ENCODE results near the gene NOL3. TPM values are rescaled to one million over a fixed set of nuclear protein-coding genes. Genes with fewer than 3 reads are reported as not detected.
A peak's percentile ranks its signal among the peaks of the same experiment; 100 is the strongest.

Gene NOL3
- total and polyA plus RNA-seq, 8 donors = 11.4 to 492 (median 35.3) TPM

DNA sequence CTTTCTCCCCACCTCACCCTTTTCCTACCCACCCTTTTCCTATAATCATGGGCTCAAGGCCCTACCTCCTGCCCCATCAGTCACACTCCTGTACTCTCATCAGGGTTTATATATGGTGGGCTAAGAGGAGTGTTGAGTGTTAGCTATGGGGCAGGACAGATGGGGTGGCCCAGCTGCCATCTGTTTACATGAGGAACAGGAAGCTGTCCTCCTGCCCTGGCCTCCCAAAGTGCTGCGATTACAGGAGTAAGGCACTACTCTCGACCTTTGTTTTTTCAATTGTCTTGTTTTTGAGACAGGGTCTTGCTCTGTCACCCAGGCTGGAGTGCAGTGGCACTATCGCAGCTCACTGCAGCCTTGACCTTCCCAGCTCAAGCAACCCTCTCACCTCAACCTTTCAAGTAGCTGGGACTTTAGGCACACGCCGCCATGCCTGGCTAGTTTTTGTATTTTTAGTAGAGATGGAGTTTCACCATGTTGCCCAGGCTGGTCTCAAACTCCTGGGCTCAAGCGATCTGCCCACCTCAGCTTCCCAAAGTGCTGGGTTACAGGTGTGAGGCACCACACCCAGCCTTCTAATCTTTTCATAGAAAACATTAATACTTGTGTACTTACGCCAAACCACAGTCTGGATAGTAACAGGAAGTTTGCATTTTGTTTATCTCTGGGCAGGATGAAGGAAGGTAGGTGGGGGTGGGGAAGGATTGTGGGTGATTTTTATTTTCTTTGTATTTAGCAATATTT, 12.3 kb upstream of the NOL3 start:
- Histone ChIP-seq H3K27ac (peak overlapping the region; percentile 59 to 92 (median 88)), H3K27me3 (peaks cover 0 to 27% (median 3%) of the 10 kb centered on the region in 3 donors), H3K4me3 (peak overlapping the region in 1 of 4 donors; percentile 89), H3K36me3 (peaks cover 0 to 8% (median 3%) of the 10 kb centered on the region in 4 donors), H3K9me3 (no peaks in the 10 kb centered on the region), H3K4me1 (peaks cover 49 to 81% (median 71%) of the 10 kb centered on the region in 4 donors)
- WGBS, 5 donors = 51 to 59% (median 53%) methylated on average over 7 of the region's 7 CpGs
- peak in 1 of 2 donors; percentile 76 for DNase-seq
- TF ChIP-seq POLR2A (IDR thresholded peaks at IDR 0.05) (no peak), EP300 (IDR thresholded peaks at IDR 0.05) (no peak), POLR2AphosphoS5 (IDR thresholded peaks at IDR 0.05) (peak in 1 of 3 donors; percentile 34)
- intact Hi-C loops (cut with DNase I; ENCODE audit: low total_unique reads) = no loop called here

GRCh38 chr16:67158637-67159600, 11.4 kb upstream of the NOL3 start:
- Histone ChIP-seq H3K9me3 (no peaks in the 10 kb centered on the region), H3K4me1 (peaks cover 57 to 89% (median 80%) of the 10 kb centered on the region in 4 donors), H3K36me3 (peaks cover 0 to 7% (median 3%) of the 10 kb centered on the region in 4 donors), H3K27ac (peak overlapping the region; percentile 80 to 97 (median 92)), H3K4me3 (peak overlapping the region; percentile 74 to 89 (median 82)), H3K27me3 (peaks cover 0 to 36% (median 12%) of the 10 kb centered on the region in 3 donors)
- intact Hi-C loops (cut with DNase I; ENCODE audit: low total_unique reads) = no loop called here
- DNase-seq = peak; percentile 69 to 78
- WGBS, 5 donors = 2 to 5% (median 4%) methylated on average over 26 to 34 of the region's 34 CpGs
- TF ChIP-seq EP300 (IDR thresholded peaks at IDR 0.05) = no peak
- TF ChIP-seq CTCF (IDR thresholded peaks at IDR 0.05) = no peak
- no peak for TF ChIP-seq POLR2A (IDR thresholded peaks at IDR 0.05)
- peak in 1 of 3 donors; percentile 5 for TF ChIP-seq POLR2AphosphoS5 (IDR thresholded peaks at IDR 0.05)

- peak overlapping the region in 3 of 5 donors; percentile 11 to 92 (median 17) for H3K27ac ChIP-seq
- intact Hi-C loops (cut with DNase I; ENCODE audit: low total_unique reads) = no loop called here
- no peaks in the 10 kb centered on the region for H3K36me3 ChIP-seq
- H3K9me3 ChIP-seq = no peaks in the 10 kb centered on the region
- H3K4me3 ChIP-seq = peak overlapping the region in 3 of 4 donors; percentile 74 to 89 (median 76)
- H3K4me1 ChIP-seq = peaks cover 57 to 89% (median 79%) of the 10 kb centered on the region in 4 donors
- peaks cover 0 to 54% (median 25%) of the 10 kb centered on the region in 3 donors for H3K27me3 ChIP-seq
- TF ChIP-seq POLR2AphosphoS5 (IDR thresholded peaks at IDR 0.05) (no peak), POLR2A (IDR thresholded peaks at IDR 0.05) (no peak), EP300 (IDR thresholded peaks at IDR 0.05) (no peak), CTCF (IDR thresholded peaks at IDR 0.05) (no peak)
- WGBS, 5 donors = 47 to 58% (median 54%) methylated on average over 25 of the region's 25 CpGs
- peak in 1 of 2 donors; percentile 21 for DNase-seq
Measured at GRCh38 chr16:67161595-67162058, 8.7 kb upstream of the NOL3 start.

DNA sequence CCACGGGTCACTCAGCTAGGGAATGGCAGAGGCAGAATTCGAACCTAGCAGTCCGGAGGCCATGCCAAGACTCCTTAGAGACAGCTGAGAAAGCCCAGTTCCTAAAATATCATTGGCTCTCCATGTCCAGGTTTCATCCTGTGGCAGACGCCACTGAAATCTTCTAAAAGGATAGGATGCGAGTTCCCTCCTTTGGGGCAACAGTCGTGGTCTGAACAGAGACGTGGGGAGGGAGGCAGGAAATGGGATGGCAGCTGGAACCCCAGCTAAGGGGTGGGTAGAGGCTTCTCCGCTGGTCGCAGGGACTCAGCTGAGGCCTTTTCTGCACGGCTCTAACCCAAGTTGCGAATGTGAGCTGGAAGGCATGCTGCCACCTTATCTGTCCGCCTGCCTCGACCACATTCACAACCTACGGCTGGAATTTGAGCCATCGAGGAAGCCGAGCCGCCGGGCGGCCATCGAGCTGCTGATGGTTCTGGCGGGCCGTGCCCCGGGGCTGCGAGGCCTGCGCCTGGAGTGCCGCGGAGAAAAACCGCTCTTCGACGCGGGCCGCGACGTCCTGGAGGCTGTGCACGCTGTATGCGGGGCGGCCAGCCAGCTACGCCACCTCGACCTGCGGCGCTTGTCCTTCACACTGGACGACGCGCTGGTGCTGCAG, 7.7 kb upstream of the NOL3 start:
- H3K9me3 ChIP-seq = no peaks in the 10 kb centered on the region
- intact Hi-C loops (cut with DNase I; ENCODE audit: low total_unique reads) = no loop called here
- H3K4me3 ChIP-seq = peak overlapping the region; percentile 30 to 49 (median 36)
- peaks cover 0 to 64% (median 25%) of the 10 kb centered on the region in 3 donors for H3K27me3 ChIP-seq
- TF ChIP-seq POLR2AphosphoS5 (IDR thresholded peaks at IDR 0.05) (no peak), EP300 (IDR thresholded peaks at IDR 0.05) (no peak), POLR2A (IDR thresholded peaks at IDR 0.05) (no peak), CTCF (IDR thresholded peaks at IDR 0.05) (no peak)
- DNase-seq = peak in 1 of 2 donors; percentile 16
- H3K36me3 ChIP-seq = no peaks in the 10 kb centered on the region
- H3K27ac ChIP-seq = peak overlapping the region in 3 of 5 donors; percentile 73 to 80 (median 76)
- WGBS, 5 donors = 41 to 61% (median 54%) methylated on average over 21 to 44 of the region's 44 CpGs
- H3K4me1 ChIP-seq = peaks cover 57 to 84% (median 75%) of the 10 kb centered on the region in 4 donors
